IMR-90 (cell line): ENCODE data around the gene SIRPD. TPM values are rescaled to one million over a fixed set of nuclear protein-coding genes. Genes with fewer than 3 reads are reported as not detected.

Experiments used
- ATAC-seq: fragments of 200-7000 bp; cut with Tn5 transposase; 2 replicates; pipeline ENCODE4 v1.9.1; 2020; ENCODE audit warnings: low read depth, mild to moderate bottlenecking, moderate library complexity
- BruUV-seq: library from RNA; stranded (reverse); fragments of 400-500 nt; replicated peaks from 2 replicates; lab custom pipeline; 2021; lab: Mats Ljungman, UMichigan
- CTCF ChIA-PET: fragments of 300-600 bp; formaldehyde crosslinking; extraction: SDS; loops from one replicate; lab custom pipeline; 2021; ENCODE audit warnings: antibody characterized with exemption; lab: Yijun Ruan, JAX
- POLR2A ChIA-PET: fragments of 300-600 bp; sonication (Branson Sonifier 250); formaldehyde crosslinking; loops from one replicate; lab custom pipeline; 2022; ENCODE audit warnings: antibody characterized with exemption; ENCODE audit not compliant: unreplicated experiment; lab: Charles Lee
- DNase-seq: peaks from one replicate; pipeline ENCODE4 v3.0.0; 2013
- H2AFZ ChIP-seq: replicated peaks from 2 replicates; pipeline ENCODE3; 2013; ENCODE audit warnings: low read length, mild to moderate bottlenecking; ENCODE audit not compliant: poor library complexity
- H2AK5ac ChIP-seq: 2 replicates; pipeline ENCODE4 v1.6.1; 2013; ENCODE audit warnings: low read depth, low read length, inconsistent platforms
- H2AK9ac ChIP-seq: replicated peaks from 2 replicates; pipeline ENCODE3; 2013; ENCODE audit warnings: mild to moderate bottlenecking, low read depth, low read length, moderate library complexity; ENCODE audit not compliant: poor library complexity
- H2BK120ac ChIP-seq: 2 replicates; pipeline ENCODE4 v1.6.1; 2013; ENCODE audit warnings: low read depth, low read length, inconsistent platforms
- H2BK15ac ChIP-seq: 3 replicates; pipeline ENCODE4 v1.6.1; 2013; ENCODE audit warnings: low read depth, low read length, inconsistent platforms
- H2BK20ac ChIP-seq: 2 replicates; pipeline ENCODE4 v1.6.1; 2013; ENCODE audit warnings: low read depth, mild to moderate bottlenecking, inconsistent platforms, low read length, moderate library complexity
- H2BK5ac ChIP-seq: 2 replicates; pipeline ENCODE4 v1.6.1; 2013; ENCODE audit warnings: mild to moderate bottlenecking, low read depth, low read length, inconsistent platforms; ENCODE audit not compliant: poor library complexity, severe bottlenecking
- H3K14ac ChIP-seq: replicated peaks from 2 replicates; pipeline ENCODE4 v1.6.1; 2013; ENCODE audit warnings: low read depth, low read length, inconsistent platforms
- H3K18ac ChIP-seq: 2 replicates; pipeline ENCODE4 v1.6.1; 2013; ENCODE audit warnings: low read depth, low read length, control low read depth
- H3K23ac ChIP-seq: 2 replicates; pipeline ENCODE4 v1.6.1; 2013; ENCODE audit warnings: low read depth, low read length, inconsistent platforms
- H3K27ac ChIP-seq: 2 replicates; pipeline ENCODE4 v1.5.1; 2013; ENCODE audit warnings: mild to moderate bottlenecking, control low read depth, low read length; ENCODE audit not compliant: insufficient read depth
- H3K27me3 ChIP-seq: 2 replicates; pipeline ENCODE4 v1.6.1; 2013; ENCODE audit warnings: low read length; ENCODE audit not compliant: control insufficient read depth, insufficient read depth
- H3K36me3 ChIP-seq: 2 replicates; pipeline ENCODE4 v1.6.1; 2013; ENCODE audit warnings: low read length, mixed read lengths; ENCODE audit not compliant: control insufficient read depth, insufficient read depth
- H3K4ac ChIP-seq: 2 replicates; pipeline ENCODE4 v1.6.1; 2013; ENCODE audit warnings: low read depth, low read length, inconsistent platforms
- H3K4me1 ChIP-seq: 2 replicates; pipeline ENCODE4 v1.6.1; 2013; ENCODE audit warnings: low read length, mixed read lengths; ENCODE audit not compliant: control insufficient read depth, insufficient read depth
- H3K4me2 ChIP-seq: 2 replicates; pipeline ENCODE4 v1.6.1; 2013; ENCODE audit warnings: low read depth, mild to moderate bottlenecking, control low read depth, low read length, moderate library complexity
- H3K4me3 ChIP-seq: 2 replicates; pipeline ENCODE4 v1.5.1; 2013; ENCODE audit warnings: low read depth, mild to moderate bottlenecking, control low read depth, low read length, moderate library complexity; ENCODE audit not compliant: insufficient read depth
- H3K56ac ChIP-seq: 2 replicates; pipeline ENCODE4 v1.6.1; 2013; ENCODE audit warnings: low read length, inconsistent platforms; ENCODE audit not compliant: insufficient read depth; ENCODE audit errors: extremely low read depth
- H3K79me1 ChIP-seq, 2 experiments: 2 replicates each; pipeline ENCODE4 v1.6.1; 2013; ENCODE audit warnings: low read length in 2 of 2, inconsistent platforms in 1 of 2, low read depth in 1 of 2
- H3K9ac ChIP-seq: 2 replicates; pipeline ENCODE4 v1.6.1; 2013; ENCODE audit warnings: low read depth, low read length, control low read depth
- H3K9me1 ChIP-seq: 2 replicates; pipeline ENCODE4 v1.6.1; 2013; ENCODE audit warnings: low read length, inconsistent platforms; ENCODE audit not compliant: insufficient read depth
- H3K9me3 ChIP-seq: 2 replicates; pipeline ENCODE4 v1.6.1; 2013; ENCODE audit warnings: low read length; ENCODE audit not compliant: control insufficient read depth, insufficient read depth
- H4K20me1 ChIP-seq: 2 replicates; pipeline ENCODE4 v1.6.1; 2013; ENCODE audit warnings: low read length, inconsistent platforms; ENCODE audit not compliant: insufficient read depth
- H4K5ac ChIP-seq: 2 replicates; pipeline ENCODE4 v1.6.1; 2013; ENCODE audit warnings: mild to moderate bottlenecking, low read depth, low read length, control low read depth
- H4K8ac ChIP-seq, 2 experiments: 2 replicates each; pipeline ENCODE4 v1.6.1; 2013; ENCODE audit warnings: low read depth in 2 of 2, low read length in 2 of 2, control low read depth in 1 of 2, inconsistent platforms in 1 of 2
- H4K91ac ChIP-seq: 2 replicates; pipeline ENCODE4 v1.6.1; 2013; ENCODE audit warnings: low read depth, low read length, inconsistent platforms; ENCODE audit not compliant: insufficient read depth
- CEBPB ChIP-seq: IDR thresholded peaks from 2 replicates; pipeline ENCODE4 v1.6.1; 2012; ENCODE audit warnings: low read depth, low read length, improper control_type of control experiment
- CTCF ChIP-seq: conservative IDR thresholded peaks from 2 replicates; pipeline ENCODE4 v1.5.1; 2012; ENCODE audit warnings: mild to moderate bottlenecking, low read depth, low read length, improper control_type of control experiment
- MAFK ChIP-seq: IDR thresholded peaks from 2 replicates; pipeline ENCODE4 v1.6.1; 2012; ENCODE audit warnings: low read depth, low read length, improper control_type of control experiment
- MAZ ChIP-seq: IDR thresholded peaks from 2 replicates; pipeline ENCODE4 v1.6.1; 2012; ENCODE audit warnings: low read depth, mild to moderate bottlenecking, low read length, improper control_type of control experiment, moderate library complexity, borderline replicate concordance
- RCOR1 ChIP-seq: IDR thresholded peaks from 2 replicates; pipeline ENCODE4 v1.6.1; 2012; ENCODE audit warnings: mild to moderate bottlenecking, low read length, improper control_type of control experiment; ENCODE audit not compliant: insufficient replicate concordance
- RFX5 ChIP-seq: IDR thresholded peaks from 2 replicates; pipeline ENCODE4 v1.8.0; 2012; ENCODE audit warnings: low read depth, mild to moderate bottlenecking, low read length, moderate library complexity
- SMC3 ChIP-seq: fragments of 150-350 bp; IDR thresholded peaks from 2 replicates; pipeline ENCODE4 v1.6.1; 2016; ENCODE audit warnings: low read depth, mild to moderate bottlenecking, antibody characterized with exemption, low read length, moderate library complexity
- WGBS, 2 experiments: methylation state at CpG; one replicate each; pipeline versions ENCODE4 v1.1.5 to v1.1.7; 2013; ENCODE audit warnings: missing lambda C conversion rate in 2 of 2; ENCODE audit not compliant: insufficient read length in 1 of 2; ENCODE audit errors: extremely low coverage in 2 of 2; 5-methylcytosine and 5-hydroxymethylcytosine counted together
- dilution Hi-C: fragments of 300-500 bp; cut with HindIII; formaldehyde crosslinking; loops from one replicate; pipeline ENCODE4 v1.14.3; 2018; ENCODE audit warnings: low sequenced_read_pairs; ENCODE audit not compliant: unreplicated experiment
- in situ Hi-C: fragments of 300-500 bp; cut with MboI; formaldehyde crosslinking; loops from 3 replicates; pipeline ENCODE4 v1.14.3; 2019; ENCODE audit warnings: low sequenced_read_pairs, inconsistent platforms, mixed read lengths
- intact Hi-C: fragments of 100-400 bp; cut with micrococcal nuclease; formaldehyde crosslinking; loops from 2 replicates; pipeline ENCODE4 v1.10.0; 2022
- polyA plus RNA-seq, 3 experiments: library from polyadenylated mRNA; depleted of rRNA; stranded (reverse); fragments of >200 nt; gene quantifications; 2 replicates each; pipeline ENCODE4 v1.2.3, GENCODE V29; 2012; ENCODE audit warnings: low replicate concordance in 1 of 3
- total RNA-seq: library from RNA; depleted of rRNA; stranded (reverse); fragments of >200 nt; gene quantifications from 2 replicates; pipeline ENCODE4 v1.2.3, GENCODE V29; 2012

SIRPD gene
- total and polyA plus RNA-seq, 2 of the 4 experiments (the other 2 are of a cell fraction), result not detected

- Histone ChIP-seq H2BK120ac (no peak overlapping the region), H3K4me3 (no peak overlapping the region), H3K4me1 (no peaks in the 10 kb centered on the region), H3K4me2 (no peak overlapping the region), H3K9me3 (no peaks in the 10 kb centered on the region), H3K79me1 (no peaks in the 10 kb centered on the region), H3K23ac (no peak overlapping the region), H2AFZ (no peak overlapping the region), H3K56ac (no peak overlapping the region), H2AK9ac (no peak overlapping the region), H3K14ac (no peak overlapping the region), H2BK15ac (no peak overlapping the region), H3K36me3 (no peaks in the 10 kb centered on the region), H3K9ac (no peak overlapping the region), H3K27me3 (peaks cover 2% of the 10 kb centered on the region; the same call in 1 of the 2 replicates), H3K18ac (no peak overlapping the region), H2BK5ac (no peak overlapping the region), H4K5ac (no peak overlapping the region), H3K9me1 (no peaks in the 10 kb centered on the region), H4K8ac (no peak overlapping the region), H2AK5ac (no peak overlapping the region), H3K4ac (no peak overlapping the region), H4K91ac (no peak overlapping the region), H4K20me1 (no peaks in the 10 kb centered on the region), H3K27ac (no peak overlapping the region), H2BK20ac (no peak overlapping the region)
- ChIA-PET CTCF (no interaction called here), POLR2A (no interaction called here)
- intact Hi-C loops, result no loop called here
- in situ Hi-C loops, result no loop called here
- ATAC-seq (no peak), DNase-seq (no peak)
- peak; percentile 63 for TF ChIP-seq MAFK
- TF ChIP-seq MAZ, result no peak
- TF ChIP-seq RFX5, result no peak
- TF ChIP-seq CTCF, result no peak
- TF ChIP-seq RCOR1, result no peak
- TF ChIP-seq CEBPB, result no peak
- TF ChIP-seq SMC3, result no peak
- WGBS, 2 experiments, result no CpG with 5 or more reads among the region's 2 CpGs
- dilution Hi-C loops, result no loop called here
- BruUV-seq, result no TSS peak
Measured at GRCh38 chr20:1561350-1561749, 3.8 kb upstream of the SIRPD start.
